ENCODE results near the gene NEK9.
"Not testable (repeated sequence)": the region's sequence is repeated elsewhere in the genome, so short reads cannot be mapped to it uniquely, and the experiment has no call there.

NEK9 gene

GRCh38 chr14:75126679-75127473, at the start of gene NEK9:
Gene NEK9, minus strand, starts transcription at chr14:75127048. Its CDS starts 127 bp downstream, at chr14:75126921.
- DNase-seq (ENCODE audit: low read depth) = peak; percentile 68

- DNase-seq (ENCODE audit: low read depth) = peak; percentile 84
These were observed 49.4 kb upstream of the NEK9 start, which contains the start of gene TMED10 for GRCh38 chr14:75176142-75176820. Gene TMED10, minus strand, starts transcription at chr14:75176612. Its CDS starts 33 bp downstream, at chr14:75176579.

- peak; percentile 7 for DNase-seq (ENCODE audit: low read depth)
These were observed 48.9 kb upstream of the NEK9 start for GRCh38 chr14:75175677-75176141.

- no peak for DNase-seq (ENCODE audit: low read depth)
These were observed 47.2 kb upstream of the NEK9 start for GRCh38 chr14:75174066-75174465.

GRCh38 chr14:75170772-75171171, 43.9 kb upstream of the NEK9 start:
- no peak for DNase-seq (ENCODE audit: low read depth)

- DNase-seq (ENCODE audit: low read depth) = no peak
These were observed 41.9 kb upstream of the NEK9 start for GRCh38 chr14:75168586-75169335.

- DNase-seq (ENCODE audit: low read depth) = no peak
These were observed 40.5 kb upstream of the NEK9 start for GRCh38 chr14:75167325-75167724.

- no peak for DNase-seq (ENCODE audit: low read depth)
These were observed 38.9 kb upstream of the NEK9 start for GRCh38 chr14:75165586-75166391.

- no peak for DNase-seq (ENCODE audit: low read depth)
These were observed 38.0 kb upstream of the NEK9 start for GRCh38 chr14:75164809-75165208.

- no peak for DNase-seq (ENCODE audit: low read depth)
These were observed 36.8 kb upstream of the NEK9 start for GRCh38 chr14:75163677-75164076.

- no peak for DNase-seq (ENCODE audit: low read depth)
These were observed 35.8 kb upstream of the NEK9 start for GRCh38 chr14:75162631-75163030.

GRCh38 chr14:75158843-75159614, 32.2 kb upstream of the NEK9 start:
- no peak for DNase-seq (ENCODE audit: low read depth)

- no peak for DNase-seq (ENCODE audit: low read depth)
These were observed 30.1 kb upstream of the NEK9 start for GRCh38 chr14:75156901-75157300.

- DNase-seq (ENCODE audit: low read depth) = no peak
These were observed 29.3 kb upstream of the NEK9 start for GRCh38 chr14:75156111-75156510.

GRCh38 chr14:75155169-75155568, 28.3 kb upstream of the NEK9 start:
- no peak for DNase-seq (ENCODE audit: low read depth)

- DNase-seq (ENCODE audit: low read depth) = no peak
These were observed 26.4 kb upstream of the NEK9 start for GRCh38 chr14:75153295-75153694.

GRCh38 chr14:75151851-75152250, 25.0 kb upstream of the NEK9 start:
- DNase-seq (ENCODE audit: low read depth) = no peak

GRCh38 chr14:75150637-75151036, 23.8 kb upstream of the NEK9 start:
- DNase-seq (ENCODE audit: low read depth) = not testable (repeated sequence)

GRCh38 chr14:75150150-75150549, 23.3 kb upstream of the NEK9 start:
- no peak for DNase-seq (ENCODE audit: low read depth)

GRCh38 chr14:75147423-75148071, 20.7 kb upstream of the NEK9 start:
- DNase-seq (ENCODE audit: low read depth) = no peak

Data from HS-27A (cell line).